ENCODE measurements around the gene SGCA. TPM values are rescaled to one million over a fixed set of nuclear protein-coding genes. Genes with fewer than 3 reads are reported as not detected.

SGCA gene
- total and polyA plus RNA-seq, 2 of the 8 experiments (the other 6 are each of a cell fraction or from before 2014, with no cell fraction given) = 0.12 TPM; not detected in 1

- TF ChIP-seq RXRA (IDR thresholded peaks at IDR 0.05; ENCODE audit: insufficient read depth, low read depth, low read length) (no peak), CTBP2 (IDR thresholded peaks at IDR 0.05; ENCODE audit: borderline replicate concordance, insufficient read depth, insufficient read length, low read length) (no peak)
Observed at GRCh38 chr17:50139950-50140885, 25.6 kb upstream of the SGCA start (continued).
